NT2/D1 (cell line): ENCODE results near the gene RAB5B.

Source experiments
- SUZ12 ChIP-seq: IDR thresholded peaks from 2 replicates; pipeline ENCODE4 v1.6.1; 2011; ENCODE audit not compliant: insufficient read length, insufficient read depth; ENCODE audit errors: extremely low read depth
- YY1 ChIP-seq: IDR thresholded peaks from 2 replicates; pipeline ENCODE4 v1.6.1; 2011; ENCODE audit not compliant: insufficient read length, insufficient read depth
- ZNF274 ChIP-seq: IDR thresholded peaks from 2 replicates; pipeline ENCODE4 v1.6.1; 2011; ENCODE audit warnings: mild to moderate bottlenecking, low read depth, low read length

GRCh38 chr12:55965941-55966407 is 7.9 kb upstream of the RAB5B start, which contains the start of gene PMEL:
- TF ChIP-seq ZNF274 (no peak), YY1 (no peak), SUZ12 (no peak)
